GM19324 (cell line): ENCODE results near the gene DLEU7.
A peak's percentile ranks its signal among the peaks of the same experiment; 100 is the strongest.

Experiments used
- ATAC-seq: cut with Tn5 transposase; IDR thresholded peaks from one replicate; pipeline ENCODE4 v1.9.1; 2021; ENCODE audit warnings: mild to moderate bottlenecking, moderate library complexity; ENCODE audit not compliant: unreplicated experiment, low FRiP score

Gene DLEU7

DNA sequence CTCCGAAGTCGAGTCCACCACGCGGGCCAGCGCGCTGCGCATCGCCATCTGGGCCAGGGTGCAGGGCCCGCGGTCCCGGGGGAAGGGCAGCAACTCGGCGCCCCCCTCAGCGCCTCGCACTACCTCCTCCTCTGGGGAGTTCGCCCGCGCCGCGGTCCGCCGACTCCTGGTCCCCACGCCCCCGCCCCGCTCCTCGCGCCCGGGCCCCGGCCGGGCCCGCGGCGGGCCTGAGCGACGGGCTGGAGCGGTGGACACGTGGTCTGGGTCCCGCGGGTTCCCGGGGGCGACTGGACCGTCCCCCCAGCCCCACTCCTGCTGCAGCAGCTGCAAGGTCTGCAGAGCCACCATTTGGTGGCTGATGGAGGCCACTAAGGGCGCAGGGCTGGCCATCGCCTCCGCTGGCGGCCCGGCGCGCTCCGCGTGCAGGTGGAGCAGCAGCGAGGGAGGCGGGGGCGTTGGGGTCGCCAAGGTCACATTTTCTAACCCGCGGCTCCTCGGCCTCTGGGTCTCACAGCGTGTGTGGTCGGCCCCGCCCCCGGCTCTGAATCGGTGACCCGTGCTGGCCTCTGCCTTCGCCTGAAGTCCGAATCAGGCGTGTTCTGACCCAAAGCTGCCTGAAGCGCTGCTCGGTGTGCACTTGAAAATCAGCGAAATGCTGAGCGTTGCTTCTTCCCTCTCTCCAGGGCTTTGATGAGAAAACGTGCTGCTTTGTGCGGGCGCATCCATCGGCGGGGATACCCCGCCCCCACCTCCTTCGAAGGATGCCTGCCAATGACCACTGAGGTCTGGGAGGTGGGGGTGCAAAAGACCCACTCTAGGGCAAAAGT, at the start of gene DLEU7:
Gene DLEU7, minus strand, starts transcription at position 436 of the 827 bp plus-strand sequence. Its CDS starts 46 bp downstream, at position 390.
- no peak for ATAC-seq

DNA sequence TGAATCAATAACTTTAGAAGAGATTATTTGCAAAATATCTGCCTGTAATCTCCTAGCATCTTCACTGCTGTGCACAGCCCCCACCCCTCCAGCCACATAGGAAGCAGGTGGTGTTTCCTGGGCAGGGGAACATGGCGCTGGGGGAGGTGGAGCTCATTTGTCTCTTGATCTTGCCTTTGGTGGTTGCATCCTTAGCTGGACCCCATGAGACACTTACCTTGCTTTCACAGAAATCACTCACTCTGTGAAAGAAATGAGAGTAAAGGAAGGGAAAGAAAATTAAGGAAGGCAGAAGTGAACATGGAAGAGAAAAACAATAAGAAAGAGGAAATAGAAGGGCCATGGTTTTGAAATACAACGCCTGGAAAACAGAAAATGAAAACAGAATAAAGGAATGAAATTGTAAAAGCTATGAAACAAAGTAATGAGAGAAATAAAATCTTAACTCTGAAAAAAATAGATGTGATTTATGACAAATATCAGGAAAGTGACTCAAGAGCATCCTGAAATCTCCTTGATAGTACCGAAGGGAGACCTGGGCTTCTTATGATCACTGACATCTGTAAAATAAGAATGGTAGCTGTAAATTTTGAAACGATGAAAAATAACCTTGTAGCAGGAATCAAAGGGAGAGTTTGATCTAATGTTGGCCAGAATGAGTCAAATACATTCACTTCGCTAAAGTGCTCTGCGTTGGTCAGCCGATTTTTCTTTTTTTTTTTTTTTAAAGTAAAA, 48.9 kb upstream of the DLEU7 start:
- no peak for ATAC-seq

GRCh38 chr13:50891206-50891605, 47.7 kb upstream of the DLEU7 start:
- no peak for ATAC-seq

DNA sequence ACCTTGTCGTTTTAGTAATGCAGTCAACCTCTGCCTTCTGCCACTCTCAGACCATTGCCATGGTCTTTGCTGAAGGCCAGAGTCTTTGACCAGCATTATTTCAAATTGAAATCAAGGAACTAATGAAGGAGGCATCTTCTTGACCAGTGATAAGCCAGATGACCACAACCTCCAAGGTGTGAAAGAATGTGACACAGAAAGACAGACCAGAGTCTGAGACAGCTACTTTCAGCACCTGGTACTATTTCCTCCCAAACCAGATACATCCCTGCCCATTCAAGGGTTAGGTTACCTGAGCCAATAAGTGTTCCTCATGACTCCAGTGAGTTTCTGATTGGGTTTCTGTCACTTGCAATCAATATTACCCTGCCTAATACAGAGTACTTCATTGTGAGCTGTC, 45.8 kb upstream of the DLEU7 start:
- peak; percentile 45 for ATAC-seq

- no peak for ATAC-seq
Measured at GRCh38 chr13:50888362-50888761, 44.9 kb upstream of the DLEU7 start.

DNA sequence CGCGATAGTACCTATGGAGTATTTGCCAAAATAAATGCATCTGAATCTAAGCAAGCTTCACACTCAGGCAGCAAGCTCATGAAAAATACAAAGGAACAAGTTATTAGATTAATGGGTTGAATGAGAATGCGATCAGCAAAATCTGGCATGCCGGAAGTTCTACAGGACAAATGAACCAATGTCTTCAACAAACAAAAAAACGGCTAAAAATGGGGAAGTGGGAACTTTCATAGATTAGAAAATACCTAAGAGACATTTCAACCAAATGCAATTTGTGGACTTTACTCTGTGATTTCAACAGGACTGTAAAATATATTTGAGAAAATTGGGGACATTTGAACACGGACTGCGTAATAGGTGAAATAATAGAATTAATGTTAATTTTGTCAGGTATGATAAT, 43.7 kb upstream of the DLEU7 start:
- no peak for ATAC-seq

DNA sequence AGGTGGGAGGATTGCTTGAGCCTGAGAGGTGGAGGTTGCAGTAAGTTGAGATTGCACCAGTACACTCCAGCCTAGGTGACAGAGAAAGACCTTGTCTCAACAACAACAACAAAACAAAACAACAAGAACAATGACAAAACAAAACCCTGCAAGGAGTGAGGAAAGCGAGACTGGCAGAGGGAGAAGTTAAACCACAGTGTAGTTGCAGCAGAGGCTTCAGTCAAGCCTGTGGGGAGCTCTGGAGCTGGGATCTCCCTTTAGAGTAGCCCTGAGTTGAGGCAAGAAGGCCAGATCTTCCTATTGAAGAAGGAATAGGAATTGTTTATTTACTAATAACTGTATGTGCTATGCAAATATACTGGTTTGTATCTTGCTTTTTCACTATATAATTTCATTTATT, 40.8 kb upstream of the DLEU7 start:
- no peak for ATAC-seq

GRCh38 chr13:50883728-50884127, 40.2 kb upstream of the DLEU7 start:
- no peak for ATAC-seq

- ATAC-seq = no peak
Measured at GRCh38 chr13:50882816-50883435, 39.4 kb upstream of the DLEU7 start.

GRCh38 chr13:50873991-50874390, 30.5 kb upstream of the DLEU7 start:
- ATAC-seq = no peak

GRCh38 chr13:50873467-50873866, 30.0 kb upstream of the DLEU7 start:
- no peak for ATAC-seq

- ATAC-seq = no peak
Measured at GRCh38 chr13:50871405-50871804, 27.9 kb upstream of the DLEU7 start.

- ATAC-seq = no peak
Measured at GRCh38 chr13:50867637-50867945, 24.1 kb upstream of the DLEU7 start.

- no peak for ATAC-seq
Measured at GRCh38 chr13:50866817-50867636, 23.5 kb upstream of the DLEU7 start.

DNA sequence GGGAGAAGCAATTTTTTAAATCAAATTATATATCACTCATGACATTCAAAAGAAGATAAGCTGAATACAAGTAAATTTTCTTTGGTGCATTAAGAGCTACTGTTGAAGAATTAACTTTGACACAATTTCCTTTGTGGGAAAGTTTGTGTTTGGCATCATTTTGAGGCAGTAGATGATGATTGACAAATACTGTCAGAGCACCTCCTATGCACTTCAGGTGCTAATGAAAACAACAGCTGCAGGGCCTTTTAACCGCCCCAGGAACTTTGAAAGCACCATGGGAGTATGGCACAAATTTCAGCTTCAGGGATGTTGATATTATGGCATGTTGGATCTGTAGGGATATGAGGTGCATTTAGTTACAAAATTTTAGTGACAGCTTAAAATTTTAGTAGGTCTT, 21.0 kb upstream of the DLEU7 start:
- ATAC-seq = no peak

- no peak for ATAC-seq
Measured at GRCh38 chr13:50855681-50856080, 12.2 kb upstream of the DLEU7 start.

- no peak for ATAC-seq
Measured at GRCh38 chr13:50850445-50850844, 7.0 kb upstream of the DLEU7 start.

- no peak for ATAC-seq
Measured at GRCh38 chr13:50847501-50847900, 4.0 kb upstream of the DLEU7 start.

GRCh38 chr13:50846861-50847475, 3.5 kb upstream of the DLEU7 start:
- ATAC-seq = no peak

- no peak for ATAC-seq
Measured at GRCh38 chr13:50845211-50845610, 1.7 kb upstream of the DLEU7 start.
